K562 (cell line): ENCODE measurements around the gene COL21A1.

Experiments used
- TCF7L2 ChIP-seq: fragments of 150-350 bp; IDR thresholded peaks from 2 replicates; pipeline ENCODE4 v1.6.1; 2016; ENCODE audit warnings: low read depth, mild to moderate bottlenecking, low read length, moderate library complexity
- TF ChIP-seq, protein P1 (sequence below): sonication (generic); formaldehyde crosslinking; IDR thresholded peaks from 2 replicates; pipeline ENCODE4 v1.8.0; 2022; ENCODE audit warnings: mild to moderate bottlenecking, missing genetic modification reagents
- TF ChIP-seq, protein P2 (sequence below), 2 experiments: fragments of 450-650 bp; IDR thresholded peaks; 2 replicates each; pipeline ENCODE4 v1.6.1; 2016

DNA sequence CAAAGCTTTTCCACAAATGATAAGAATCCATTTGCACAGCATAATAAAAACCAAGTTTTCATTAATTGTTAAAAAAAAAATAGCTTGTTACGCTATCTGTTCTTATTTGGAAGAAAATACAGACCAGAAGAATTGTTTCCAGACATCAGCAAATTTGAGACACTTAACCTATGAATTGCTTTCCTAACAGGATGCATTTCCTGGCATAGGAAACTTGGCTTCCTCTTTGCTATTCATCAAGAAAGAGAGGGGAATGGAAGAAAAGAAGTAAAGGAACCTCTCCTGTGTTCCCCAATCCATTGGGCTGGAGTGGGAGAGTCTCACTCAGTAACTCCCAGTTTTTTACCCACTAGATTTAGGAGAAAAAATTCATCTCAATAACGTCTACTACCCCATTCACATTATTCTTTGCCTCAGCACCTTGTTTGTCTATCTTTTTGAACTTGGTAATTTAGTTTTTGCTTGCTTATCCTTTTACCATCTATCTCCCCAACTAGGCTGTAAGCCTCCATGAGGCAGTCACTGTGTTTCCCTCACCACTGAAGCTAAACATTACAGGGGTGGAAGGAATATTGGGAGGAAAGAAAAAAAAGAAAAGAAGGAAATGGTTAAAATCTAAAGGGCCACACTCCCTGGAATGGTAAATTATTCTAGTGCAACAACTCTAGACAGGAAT is 150.3 kb downstream of the COL21A1 start:
- TF ChIP-seq, protein P1, sequence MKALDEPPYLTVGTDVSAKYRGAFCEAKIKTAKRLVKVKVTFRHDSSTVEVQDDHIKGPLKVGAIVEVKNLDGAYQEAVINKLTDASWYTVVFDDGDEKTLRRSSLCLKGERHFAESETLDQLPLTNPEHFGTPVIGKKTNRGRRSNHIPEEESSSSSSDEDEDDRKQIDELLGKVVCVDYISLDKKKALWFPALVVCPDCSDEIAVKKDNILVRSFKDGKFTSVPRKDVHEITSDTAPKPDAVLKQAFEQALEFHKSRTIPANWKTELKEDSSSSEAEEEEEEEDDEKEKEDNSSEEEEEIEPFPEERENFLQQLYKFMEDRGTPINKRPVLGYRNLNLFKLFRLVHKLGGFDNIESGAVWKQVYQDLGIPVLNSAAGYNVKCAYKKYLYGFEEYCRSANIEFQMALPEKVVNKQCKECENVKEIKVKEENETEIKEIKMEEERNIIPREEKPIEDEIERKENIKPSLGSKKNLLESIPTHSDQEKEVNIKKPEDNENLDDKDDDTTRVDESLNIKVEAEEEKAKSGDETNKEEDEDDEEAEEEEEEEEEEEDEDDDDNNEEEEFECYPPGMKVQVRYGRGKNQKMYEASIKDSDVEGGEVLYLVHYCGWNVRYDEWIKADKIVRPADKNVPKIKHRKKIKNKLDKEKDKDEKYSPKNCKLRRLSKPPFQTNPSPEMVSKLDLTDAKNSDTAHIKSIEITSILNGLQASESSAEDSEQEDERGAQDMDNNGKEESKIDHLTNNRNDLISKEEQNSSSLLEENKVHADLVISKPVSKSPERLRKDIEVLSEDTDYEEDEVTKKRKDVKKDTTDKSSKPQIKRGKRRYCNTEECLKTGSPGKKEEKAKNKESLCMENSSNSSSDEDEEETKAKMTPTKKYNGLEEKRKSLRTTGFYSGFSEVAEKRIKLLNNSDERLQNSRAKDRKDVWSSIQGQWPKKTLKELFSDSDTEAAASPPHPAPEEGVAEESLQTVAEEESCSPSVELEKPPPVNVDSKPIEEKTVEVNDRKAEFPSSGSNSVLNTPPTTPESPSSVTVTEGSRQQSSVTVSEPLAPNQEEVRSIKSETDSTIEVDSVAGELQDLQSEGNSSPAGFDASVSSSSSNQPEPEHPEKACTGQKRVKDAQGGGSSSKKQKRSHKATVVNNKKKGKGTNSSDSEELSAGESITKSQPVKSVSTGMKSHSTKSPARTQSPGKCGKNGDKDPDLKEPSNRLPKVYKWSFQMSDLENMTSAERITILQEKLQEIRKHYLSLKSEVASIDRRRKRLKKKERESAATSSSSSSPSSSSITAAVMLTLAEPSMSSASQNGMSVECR (CRISPR knock-in tag): no peak
- TF ChIP-seq, protein P2, sequence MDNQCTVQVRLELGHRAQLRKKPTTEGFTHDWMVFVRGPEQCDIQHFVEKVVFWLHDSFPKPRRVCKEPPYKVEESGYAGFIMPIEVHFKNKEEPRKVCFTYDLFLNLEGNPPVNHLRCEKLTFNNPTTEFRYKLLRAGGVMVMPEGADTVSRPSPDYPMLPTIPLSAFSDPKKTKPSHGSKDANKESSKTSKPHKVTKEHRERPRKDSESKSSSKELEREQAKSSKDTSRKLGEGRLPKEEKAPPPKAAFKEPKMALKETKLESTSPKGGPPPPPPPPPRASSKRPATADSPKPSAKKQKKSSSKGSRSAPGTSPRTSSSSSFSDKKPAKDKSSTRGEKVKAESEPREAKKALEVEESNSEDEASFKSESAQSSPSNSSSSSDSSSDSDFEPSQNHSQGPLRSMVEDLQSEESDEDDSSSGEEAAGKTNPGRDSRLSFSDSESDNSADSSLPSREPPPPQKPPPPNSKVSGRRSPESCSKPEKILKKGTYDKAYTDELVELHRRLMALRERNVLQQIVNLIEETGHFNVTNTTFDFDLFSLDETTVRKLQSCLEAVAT (IDR thresholded peaks at IDR 0.05): no peak
- no peak for TF ChIP-seq TCF7L2
